GM19239 (cell line): ENCODE measurements around the gene PLPP6.

Source experiments
- DNase-seq: peaks from one replicate; pipeline ENCODE4 v3.0.0; 2011; ENCODE audit warnings: low spot score; ENCODE audit not compliant: insufficient read length
- FAIRE-seq: peaks from 2 replicates; lab custom pipeline; 2011; peaks lifted over from hg19 to GRCh38; lab: Jason Lieb, UNC

The PLPP6 gene

DNA sequence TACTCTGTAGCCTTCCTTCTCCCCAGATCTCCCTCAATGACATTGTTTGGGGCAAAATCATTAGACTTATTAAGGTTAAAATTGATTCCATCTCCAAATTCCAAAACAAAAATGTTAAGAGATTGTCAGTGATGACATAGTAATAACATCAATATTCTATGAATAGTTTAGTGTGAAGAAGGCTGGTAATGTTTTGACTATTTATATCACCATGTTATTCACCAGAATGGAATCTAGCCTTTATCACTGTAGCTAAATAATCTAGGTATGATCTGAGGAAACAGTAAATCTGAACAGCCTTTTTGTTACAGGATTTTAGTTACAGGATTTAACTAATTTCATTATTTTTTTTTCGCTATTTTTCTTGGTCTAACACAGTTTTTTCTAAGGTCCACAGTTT, 929 bp upstream of the PLPP6 start:
- DNase-seq = no peak
- FAIRE-seq = no peak

DNA sequence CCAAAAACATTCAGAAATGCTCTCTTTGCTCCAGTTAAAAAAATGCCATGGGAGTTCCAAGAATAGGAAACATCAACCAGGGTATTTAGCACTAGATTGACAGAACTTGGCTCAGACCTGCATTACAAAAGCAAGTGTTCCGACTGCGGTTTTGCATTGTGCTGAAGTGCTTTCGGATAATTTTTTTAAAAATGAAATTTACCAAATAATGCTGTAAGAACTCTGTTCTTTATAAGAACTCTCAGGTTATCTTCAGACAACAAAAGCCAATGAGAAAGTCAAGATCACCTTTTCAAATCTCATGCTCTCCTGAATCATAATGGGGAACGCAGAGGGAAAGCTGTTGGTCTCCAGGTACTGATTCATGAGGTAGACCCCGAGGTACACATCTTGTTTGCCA, 483 bp upstream of the PLPP6 start:
- peak; percentile 40 for FAIRE-seq
- DNase-seq = no peak

DNA sequence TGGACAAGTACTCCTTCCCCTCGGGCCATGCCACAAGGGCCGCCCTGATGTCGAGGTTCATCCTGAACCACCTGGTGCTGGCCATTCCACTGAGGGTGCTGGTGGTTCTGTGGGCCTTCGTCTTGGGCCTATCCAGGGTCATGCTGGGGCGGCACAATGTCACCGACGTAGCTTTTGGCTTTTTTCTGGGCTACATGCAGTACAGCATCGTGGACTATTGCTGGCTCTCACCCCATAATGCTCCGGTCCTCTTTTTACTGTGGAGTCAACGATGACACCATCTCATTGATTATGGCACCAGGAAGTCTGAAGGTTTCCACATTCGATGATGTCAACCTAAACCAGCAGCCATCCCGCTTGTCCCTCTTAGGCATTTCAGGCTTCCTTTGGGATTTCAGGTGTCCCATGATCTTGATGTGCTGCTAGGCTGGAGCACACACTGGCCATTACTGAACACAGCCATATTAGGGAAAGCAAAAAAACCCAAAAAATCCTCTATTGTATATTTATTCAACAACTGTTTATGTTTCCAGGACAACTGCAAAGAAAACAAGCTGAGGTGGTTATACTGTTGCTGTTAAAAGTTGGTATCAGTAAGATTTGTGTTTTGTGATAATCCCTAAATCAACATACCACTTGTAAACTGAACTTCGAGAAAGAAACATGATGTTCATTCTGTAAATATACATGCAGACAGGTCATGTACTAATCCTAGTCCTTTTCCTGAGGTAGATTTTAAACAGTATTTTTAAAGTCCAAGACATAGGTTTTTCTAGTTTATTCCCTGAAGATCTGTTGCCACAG, 1.1 kb downstream of the PLPP6 start:
- DNase-seq = no peak
- peak; percentile 4 for FAIRE-seq

DNA sequence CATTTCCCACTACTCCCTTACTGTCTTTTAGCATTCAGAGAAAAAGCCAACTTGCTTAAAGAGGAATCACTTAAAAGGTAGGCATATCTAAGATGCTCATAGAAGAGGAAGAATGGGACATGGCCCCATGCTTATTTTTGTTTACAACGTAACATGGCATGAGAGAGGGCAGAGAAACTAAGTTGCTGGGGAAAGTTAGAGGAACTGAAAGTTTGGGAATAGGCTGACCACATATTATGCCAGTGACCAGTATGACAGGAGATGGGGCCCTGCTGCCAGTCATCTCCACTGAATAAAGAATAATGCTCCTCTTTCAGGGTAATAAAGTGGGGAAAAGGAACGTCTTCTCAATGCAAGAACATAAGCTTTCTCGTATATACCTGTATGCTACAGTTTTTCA, 1.9 kb downstream of the PLPP6 start:
- FAIRE-seq (no peak), DNase-seq (no peak)

DNA sequence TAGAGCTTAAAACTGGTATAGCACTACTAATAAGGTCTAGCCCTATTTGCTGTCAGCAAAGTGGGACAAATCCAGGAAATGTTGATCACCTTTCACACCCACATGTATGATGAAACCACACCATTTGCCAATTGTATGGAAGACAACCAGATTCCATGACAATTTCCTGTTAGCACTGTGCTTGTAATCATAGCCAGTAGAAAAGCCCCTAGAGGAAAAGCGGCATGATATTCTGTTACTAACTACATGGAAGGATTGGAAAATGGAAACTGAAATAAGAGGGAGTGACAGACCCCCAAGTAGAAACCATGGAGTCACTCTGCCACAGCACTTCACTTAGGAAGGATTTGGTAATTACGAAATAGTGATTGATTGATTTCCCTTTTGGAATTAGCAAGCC, 3.3 kb downstream of the PLPP6 start:
- DNase-seq = no peak
- no peak for FAIRE-seq

DNA sequence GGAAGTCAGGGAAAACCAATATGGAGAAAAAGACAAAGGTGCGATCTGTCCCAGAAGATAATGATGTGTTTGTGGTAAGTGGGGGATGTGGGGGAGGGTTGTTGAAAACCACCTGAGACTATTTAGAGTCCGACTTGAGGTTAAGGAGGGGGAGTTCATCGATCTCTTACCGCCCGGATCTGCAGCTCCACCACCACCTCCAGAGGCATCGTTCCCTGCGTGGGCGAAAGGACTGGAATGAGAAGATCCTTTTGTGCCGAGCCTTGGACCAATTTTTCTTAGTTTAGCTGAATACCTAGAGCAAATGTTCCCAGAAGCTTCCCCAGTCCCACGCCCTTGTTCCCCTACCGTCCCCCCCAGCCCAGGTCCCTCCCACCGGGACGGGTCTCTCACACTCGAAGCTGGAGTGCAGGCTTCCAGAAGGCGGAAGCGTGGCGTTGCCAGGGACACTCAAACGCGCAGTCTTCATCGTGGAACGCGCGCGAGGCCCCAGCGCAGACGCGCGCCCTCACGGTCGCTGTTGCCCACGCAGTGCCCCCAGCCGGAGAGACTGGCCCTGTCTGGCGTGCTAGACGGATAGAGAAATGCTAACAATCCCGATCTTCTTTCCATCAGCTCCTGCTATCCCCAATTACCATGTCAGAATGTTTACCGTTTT, 4.1 kb downstream of the PLPP6 start, which contains the start of gene SPATA6L:
Gene SPATA6L (minus strand): TSS at position 439 of the 658 bp plus-strand sequence. CDS start 230 bp downstream, at position 209.
- DNase-seq (no peak), FAIRE-seq (peak; percentile 68)

DNA sequence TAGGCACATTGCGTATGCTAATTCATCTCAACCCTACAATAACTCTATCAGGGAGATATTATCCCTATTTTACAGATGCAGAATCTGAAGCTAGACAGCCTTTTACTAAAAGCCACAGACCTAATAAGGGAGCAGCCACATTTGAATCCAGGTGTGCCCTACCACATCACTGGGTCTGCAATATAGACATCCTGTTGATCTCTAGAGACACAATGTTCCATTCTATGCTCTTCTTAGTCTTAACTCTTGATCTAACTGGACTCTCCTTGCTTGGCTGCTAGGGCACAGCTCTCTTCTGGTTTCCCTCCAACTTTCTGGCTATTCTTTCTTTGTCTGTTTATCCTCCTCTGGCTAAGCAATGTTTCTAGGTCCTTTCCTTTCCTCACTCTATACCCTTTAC, 5.6 kb downstream of the PLPP6 start:
- DNase-seq (no peak), FAIRE-seq (no peak)

DNA sequence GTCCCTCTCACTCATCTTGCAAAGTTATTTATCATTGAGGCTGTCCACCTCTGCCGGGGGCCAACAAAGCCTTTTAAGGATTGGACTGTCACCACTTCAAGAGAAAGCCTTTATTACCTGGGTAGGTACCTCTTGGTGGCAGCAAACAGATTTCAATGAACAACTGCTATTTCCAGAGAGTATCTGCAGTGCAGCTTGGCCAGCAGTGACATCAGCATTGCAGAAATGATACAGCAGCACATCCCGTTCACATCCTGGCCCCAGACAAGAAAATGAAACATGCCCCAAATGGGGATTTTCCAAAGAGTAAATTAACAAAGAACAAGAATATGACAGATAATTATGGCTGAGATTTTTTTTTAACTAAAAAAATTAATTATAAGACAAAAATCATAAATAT, 6.5 kb downstream of the PLPP6 start:
- DNase-seq (no peak), FAIRE-seq (no peak)

DNA sequence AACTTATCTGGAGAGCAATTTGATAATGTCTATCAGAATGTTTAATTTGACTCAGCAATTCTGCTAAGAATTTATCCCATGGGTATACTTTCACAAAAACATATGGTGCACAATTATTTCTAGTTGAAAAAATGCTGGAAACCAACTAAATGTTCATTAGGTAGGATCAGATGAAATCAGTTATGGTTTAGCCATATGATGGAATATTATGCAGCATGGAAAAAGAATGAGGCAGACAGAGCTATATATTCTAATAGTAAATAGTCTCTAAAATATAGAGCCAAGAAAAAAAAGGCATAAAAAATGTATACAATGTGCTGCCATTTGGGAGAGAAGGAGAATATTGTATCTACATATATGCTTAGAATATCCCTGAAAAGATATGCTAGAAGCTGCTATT, 7.8 kb downstream of the PLPP6 start:
- DNase-seq (no peak), FAIRE-seq (no peak)

DNA sequence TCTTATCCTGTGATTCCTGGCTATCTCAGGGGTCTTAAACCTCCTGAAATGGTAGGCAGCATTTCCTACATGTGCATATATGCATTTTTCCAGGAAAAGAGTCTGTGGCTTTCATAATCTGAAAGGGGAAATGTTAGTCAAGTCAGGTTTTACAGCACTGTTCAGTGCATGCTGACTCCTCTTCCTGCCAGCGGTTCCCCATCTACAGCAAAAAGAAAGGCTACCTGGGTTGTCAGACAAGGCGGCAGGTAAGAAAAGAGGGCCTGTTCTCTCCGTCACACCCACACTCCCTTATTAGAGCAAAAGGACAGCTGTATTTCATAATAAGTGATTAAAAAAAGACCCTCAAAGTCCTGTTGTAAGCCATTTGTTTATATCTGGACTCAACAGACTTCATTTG, 8.5 kb downstream of the PLPP6 start:
- DNase-seq (no peak), FAIRE-seq (no peak)

DNA sequence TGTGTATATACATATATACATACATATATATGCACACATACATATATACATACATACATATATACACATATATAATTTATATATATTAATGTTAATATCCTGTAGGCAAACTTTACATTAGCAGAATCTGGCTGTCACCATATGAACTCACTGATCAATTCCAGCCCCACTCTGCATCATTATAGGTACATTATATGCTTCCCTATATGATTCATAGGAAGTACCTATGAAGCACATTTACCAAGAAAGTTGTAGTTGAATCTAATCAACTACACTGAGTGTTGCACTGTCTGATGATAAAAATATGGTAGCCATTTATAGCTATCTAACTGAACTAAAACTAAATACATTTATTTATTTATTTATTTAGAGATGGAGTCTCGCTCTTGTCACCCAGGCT, 9.6 kb downstream of the PLPP6 start:
- FAIRE-seq (no peak), DNase-seq (no peak)

DNA sequence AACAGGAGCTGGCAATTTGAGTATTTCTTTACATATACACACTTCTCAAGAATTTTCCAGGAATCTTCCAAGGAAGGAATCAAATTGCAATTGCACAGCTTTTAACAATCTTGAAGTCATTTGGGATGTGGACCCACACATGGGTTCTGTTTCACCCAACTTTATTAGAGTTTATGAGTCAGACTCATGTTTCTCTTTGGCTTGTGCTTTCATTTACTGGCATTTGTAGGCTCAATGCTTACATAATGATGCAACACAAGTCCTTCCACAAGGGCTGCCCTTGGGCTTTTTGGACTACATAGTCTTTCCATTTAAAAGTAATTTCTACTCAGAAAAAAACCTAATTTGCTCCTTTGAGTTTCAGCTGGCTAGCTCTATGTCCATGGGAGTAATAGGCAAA, 12.7 kb downstream of the PLPP6 start:
- no peak for FAIRE-seq
- DNase-seq = no peak

DNA sequence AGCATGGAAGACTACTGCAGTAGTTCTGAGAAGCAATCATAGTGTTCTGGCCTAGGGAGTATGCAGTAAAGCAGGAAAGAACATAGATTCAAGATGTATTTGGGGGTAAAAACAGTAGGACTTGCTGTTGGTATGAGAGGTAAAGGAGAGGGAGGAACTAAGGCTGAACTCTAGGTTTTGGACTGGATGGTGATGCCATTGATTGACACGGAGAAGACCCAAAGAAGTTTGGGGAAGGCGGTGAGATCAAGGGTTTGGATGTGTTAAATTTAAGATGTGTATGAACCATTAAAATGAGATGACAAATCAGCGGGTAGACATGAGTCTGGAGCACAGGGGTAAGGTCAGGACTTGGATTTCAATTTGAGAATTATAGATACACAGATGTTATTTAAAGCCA, 15.3 kb downstream of the PLPP6 start:
- no peak for FAIRE-seq

DNA sequence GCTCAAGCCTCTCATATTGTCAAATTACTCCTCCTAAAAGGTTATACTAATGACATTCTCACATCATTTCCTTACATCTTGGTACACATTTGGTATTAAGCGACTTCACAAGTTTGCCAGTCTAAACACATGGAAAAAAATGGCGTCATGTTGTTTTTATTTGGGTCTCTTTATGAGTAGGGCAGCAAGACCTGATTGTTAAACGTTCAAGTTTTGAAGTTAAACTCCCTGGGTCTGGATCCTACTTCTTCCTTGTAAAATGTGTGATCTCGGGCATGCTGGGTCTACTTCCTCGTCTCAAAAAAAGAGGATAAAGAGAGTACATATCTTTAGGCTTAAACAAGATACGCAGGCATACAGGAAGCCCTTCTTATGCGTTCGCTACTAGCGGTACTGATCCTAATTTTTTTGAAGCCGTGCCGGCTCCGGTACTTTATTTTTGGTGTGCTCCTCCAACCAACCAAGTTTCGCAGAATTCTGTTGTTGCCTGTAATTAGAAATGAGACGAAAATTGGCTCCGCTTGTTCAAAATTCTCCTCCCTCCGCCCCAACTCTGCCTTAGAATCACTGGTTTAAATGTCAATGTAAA, 16.7 kb downstream of the PLPP6 start:
- DNase-seq (no peak), FAIRE-seq (no peak)

More for the DNA sequence above, 15.3 kb downstream of the PLPP6 start:
- no peak for DNase-seq

DNA sequence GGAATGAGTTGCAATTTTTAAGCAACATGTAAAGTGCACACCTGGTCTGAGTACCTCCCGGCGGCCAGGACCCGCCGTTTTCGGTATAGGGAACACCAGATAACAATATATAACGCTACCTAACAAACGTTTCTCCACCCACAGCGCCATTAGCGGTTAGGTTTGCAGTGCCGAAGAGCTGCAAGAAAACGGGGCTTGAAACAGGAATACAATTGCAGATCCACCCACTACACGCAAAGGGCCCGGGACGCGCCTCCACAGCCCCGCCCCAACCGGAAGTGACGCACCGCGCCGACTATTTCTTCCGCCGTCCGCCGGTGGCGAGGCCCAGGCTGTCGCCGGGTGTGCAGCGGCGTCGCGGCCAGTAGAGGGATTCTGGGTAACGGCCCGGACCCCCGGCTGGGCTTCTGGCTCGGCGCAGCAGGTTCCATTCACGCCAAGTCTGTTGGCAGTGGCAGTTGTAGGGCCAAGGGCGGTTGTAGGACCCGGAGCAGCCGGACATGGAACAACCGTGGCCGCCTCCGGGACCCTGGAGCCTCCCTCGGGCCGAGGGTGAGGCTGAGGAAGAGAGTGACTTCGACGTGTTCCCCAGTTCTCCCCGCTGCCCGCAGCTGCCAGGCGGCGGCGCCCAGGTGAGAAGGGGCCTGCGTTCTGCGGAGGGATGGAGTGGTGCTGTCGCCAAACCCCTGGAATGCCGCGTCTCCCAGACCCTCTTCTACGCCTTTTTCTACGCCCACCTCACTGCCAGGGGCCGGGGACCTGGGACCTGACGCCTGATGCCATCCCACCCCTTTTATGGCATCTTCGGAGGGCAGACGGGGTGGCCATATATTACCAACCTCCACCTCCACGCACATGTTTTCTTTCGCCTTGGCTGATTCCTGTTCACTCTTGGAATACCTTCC, 17.4 kb downstream of the PLPP6 start, which contains the start of gene CDC37L1:
Gene CDC37L1 (plus strand): TSS at position 302 of the 905 bp plus-strand sequence. CDS start 199 bp downstream, at position 501.
- DNase-seq (peak; percentile 78), FAIRE-seq (peak; percentile 95)

DNA sequence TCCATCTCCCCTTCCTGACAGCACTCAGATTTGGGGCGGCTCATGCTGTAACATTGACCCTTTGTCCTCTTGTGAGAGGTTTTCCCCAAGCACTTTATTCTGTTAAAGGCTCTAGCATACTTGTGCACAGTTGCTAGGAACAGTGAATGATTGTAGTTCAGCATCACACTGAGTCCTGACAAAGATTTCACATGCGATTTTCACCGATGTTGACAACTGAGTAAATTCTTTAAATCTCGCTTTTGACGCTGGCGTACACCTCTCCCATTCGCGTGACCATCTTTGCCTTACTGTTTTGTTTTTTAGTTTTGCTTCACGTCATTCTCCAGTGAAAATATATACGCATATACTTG, 18.1 kb downstream of the PLPP6 start:
- DNase-seq (no peak), FAIRE-seq (peak; percentile 78)

DNA sequence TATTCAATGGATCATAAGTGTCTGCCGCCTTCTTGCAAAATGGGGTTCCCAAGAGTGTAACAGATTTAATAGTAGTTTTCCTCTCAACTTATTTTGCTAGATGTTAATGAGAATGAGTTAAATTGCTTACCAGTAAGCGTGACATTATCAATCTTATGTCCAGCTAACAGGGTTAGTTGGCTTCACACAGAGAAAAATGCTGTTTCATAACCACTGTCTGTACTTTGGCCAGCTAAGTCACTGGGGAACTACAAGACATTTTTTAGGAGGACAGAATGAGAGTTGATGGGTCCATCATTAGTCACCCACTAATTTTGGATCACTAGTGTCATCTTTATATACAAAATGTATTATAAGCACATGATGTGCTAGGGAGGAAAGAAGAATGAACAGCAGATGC, 18.7 kb downstream of the PLPP6 start:
- FAIRE-seq (no peak), DNase-seq (no peak)

DNA sequence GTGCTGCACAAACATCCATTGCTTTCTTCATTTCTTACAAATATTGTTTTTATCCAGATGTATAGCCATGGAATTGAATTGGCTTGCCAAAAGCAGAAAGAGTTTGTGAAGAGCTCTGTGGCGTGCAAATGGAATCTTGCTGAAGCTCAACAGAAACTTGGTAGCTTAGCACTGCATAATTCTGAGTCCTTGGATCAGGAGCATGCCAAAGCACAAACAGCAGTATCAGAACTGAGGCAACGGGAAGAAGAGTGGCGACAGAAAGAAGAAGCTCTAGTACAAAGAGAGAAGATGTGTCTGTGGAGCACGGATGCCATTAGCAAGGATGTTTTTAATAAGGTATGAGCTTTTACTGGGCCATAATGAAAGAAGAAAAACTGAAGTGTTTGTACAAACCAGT, 22.7 kb downstream of the PLPP6 start:
- no peak for DNase-seq
- no peak for FAIRE-seq

DNA sequence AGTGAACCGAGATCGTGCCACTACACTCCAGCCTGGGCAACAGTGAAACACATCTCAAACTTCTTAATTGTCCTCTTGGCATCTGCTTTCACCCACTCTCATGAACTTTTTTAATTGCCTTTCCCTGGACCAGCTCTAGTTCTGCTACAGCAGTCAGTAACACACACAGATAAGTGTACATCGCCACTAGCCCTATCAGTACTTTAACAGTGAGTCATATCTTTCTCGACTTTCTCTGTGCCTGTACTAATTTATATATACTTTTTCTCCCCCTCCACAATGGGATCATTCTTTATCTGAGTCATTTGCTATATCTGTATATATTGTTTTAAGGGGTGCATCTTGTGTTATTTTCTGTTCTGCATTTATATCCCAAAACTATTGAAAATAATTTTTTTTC, 24.0 kb downstream of the PLPP6 start:
- no peak for DNase-seq
- no peak for FAIRE-seq

DNA sequence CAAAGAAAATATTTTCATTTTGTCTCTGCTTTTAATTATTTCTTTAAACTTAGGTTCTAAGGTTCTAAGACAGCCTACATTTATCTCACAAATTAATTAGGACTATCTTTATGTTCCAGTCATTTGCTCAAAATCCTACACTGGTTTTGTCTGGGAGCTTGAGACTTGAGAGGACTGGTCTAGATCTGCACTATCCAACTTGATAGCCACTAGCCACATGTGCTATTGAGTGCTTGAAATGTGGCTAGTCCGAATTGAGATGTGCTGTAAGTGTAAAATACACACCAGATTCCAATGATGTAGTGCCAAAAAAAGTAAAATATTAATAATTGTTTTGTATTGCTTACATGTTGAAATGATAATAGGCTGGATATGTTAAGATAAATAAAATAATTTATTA, 24.5 kb downstream of the PLPP6 start:
- no peak for FAIRE-seq
- no peak for DNase-seq
